CD4-positive, alpha-beta T cell treated with Interleukin-1 beta for 1 hour (primary cell): ENCODE measurements around the gene MASP1.

Experiments
- DNase-seq, 2 donors: peaks; one replicate each; pipeline ENCODE4 v3.0.0-alpha.2; 2020 to 2022

Gene MASP1

GRCh38 chr3:187291512-187292132 is at the start of gene MASP1:
TSS of gene MASP1 (minus strand) at chr3:187291737. CDS start at chr3:187291632, 105 bp downstream.
- no peak for DNase-seq

GRCh38 chr3:187340578-187340977 is 49.0 kb upstream of the MASP1 start:
- no peak for DNase-seq

GRCh38 chr3:187336322-187336721 is 44.8 kb upstream of the MASP1 start:
- DNase-seq, result no peak

GRCh38 chr3:187334904-187335303 is 43.4 kb upstream of the MASP1 start:
- DNase-seq, result no peak

- no peak for DNase-seq
Measured at GRCh38 chr3:187328691-187329090, 37.2 kb upstream of the MASP1 start.

- DNase-seq, result no peak
Measured at GRCh38 chr3:187327845-187328244, 36.3 kb upstream of the MASP1 start.

GRCh38 chr3:187325632-187326031 is 34.1 kb upstream of the MASP1 start:
- no peak for DNase-seq

GRCh38 chr3:187323091-187323490 is 31.6 kb upstream of the MASP1 start:
- DNase-seq, result no peak

- no peak for DNase-seq
Measured at GRCh38 chr3:187322291-187322690, 30.8 kb upstream of the MASP1 start.

- no peak for DNase-seq
Measured at GRCh38 chr3:187321766-187322165, 30.2 kb upstream of the MASP1 start.

- DNase-seq, result peak; percentile 48 to 50
Measured at GRCh38 chr3:187319699-187320302, 28.3 kb upstream of the MASP1 start.

GRCh38 chr3:187318819-187319616 is 27.5 kb upstream of the MASP1 start:
- peak; percentile 17 to 49 for DNase-seq

- no peak for DNase-seq
Measured at GRCh38 chr3:187315872-187316271, 24.3 kb upstream of the MASP1 start.

GRCh38 chr3:187314176-187314575 is 22.6 kb upstream of the MASP1 start:
- no peak for DNase-seq

- DNase-seq, result no peak
Measured at GRCh38 chr3:187310954-187311470, 19.5 kb upstream of the MASP1 start.

- no peak for DNase-seq
Measured at GRCh38 chr3:187310226-187310625, 18.7 kb upstream of the MASP1 start.

GRCh38 chr3:187305881-187306280 is 14.3 kb upstream of the MASP1 start:
- DNase-seq, result no peak

GRCh38 chr3:187299611-187300010 is 8.1 kb upstream of the MASP1 start:
- no peak for DNase-seq

- DNase-seq, result no peak
Measured at GRCh38 chr3:187296911-187297310, 5.4 kb upstream of the MASP1 start.

GRCh38 chr3:187296058-187296457 is 4.5 kb upstream of the MASP1 start:
- DNase-seq, result no peak

GRCh38 chr3:187295316-187296034 is 3.9 kb upstream of the MASP1 start:
- no peak for DNase-seq

- no peak for DNase-seq
Measured at GRCh38 chr3:187293516-187294430, 2.2 kb upstream of the MASP1 start.
